ENCODE data around the gene GSTM3.
A peak's percentile ranks its signal among the peaks of the same experiment; 100 is the strongest.

Gene GSTM3

GRCh38 chr1:109740615-109741373 is at the start of gene GSTM3:
TSS of gene GSTM3 (minus strand) at chr1:109741038. CDS start at chr1:109740287, 751 bp downstream.
- DNase-seq, result no peak

- DNase-seq, result no peak
These were observed 49.5 kb upstream of the GSTM3 start for GRCh38 chr1:109790329-109790728.

GRCh38 chr1:109789551-109790180 is 48.8 kb upstream of the GSTM3 start:
- no peak for DNase-seq

GRCh38 chr1:109788695-109789521 is 48.1 kb upstream of the GSTM3 start:
- no peak for DNase-seq

GRCh38 chr1:109787845-109788601 is 47.2 kb upstream of the GSTM3 start:
- DNase-seq, result no peak

- no peak for DNase-seq
These were observed 46.5 kb upstream of the GSTM3 start for GRCh38 chr1:109787211-109787844.

GRCh38 chr1:109786531-109787021 is 45.7 kb upstream of the GSTM3 start:
- DNase-seq, result peak; percentile 18

- no peak for DNase-seq
These were observed 45.3 kb upstream of the GSTM3 start for GRCh38 chr1:109786112-109786480.

GRCh38 chr1:109785446-109786111 is 44.7 kb upstream of the GSTM3 start:
- DNase-seq, result no peak

GRCh38 chr1:109784551-109785252 is 43.9 kb upstream of the GSTM3 start:
- DNase-seq, result no peak

- DNase-seq, result no peak
These were observed 42.6 kb upstream of the GSTM3 start for GRCh38 chr1:109783436-109783835.

GRCh38 chr1:109782927-109783326 is 42.1 kb upstream of the GSTM3 start:
- no peak for DNase-seq

- no peak for DNase-seq
These were observed 41.7 kb upstream of the GSTM3 start for GRCh38 chr1:109782514-109782913.

- DNase-seq, result no peak
These were observed 41.0 kb upstream of the GSTM3 start for GRCh38 chr1:109781806-109782205.

GRCh38 chr1:109780982-109781381 is 40.1 kb upstream of the GSTM3 start:
- DNase-seq, result no peak

GRCh38 chr1:109777980-109778625 is 37.3 kb upstream of the GSTM3 start:
- no peak for DNase-seq

GRCh38 chr1:109777436-109777835 is 36.6 kb upstream of the GSTM3 start:
- no peak for DNase-seq

GRCh38 chr1:109776911-109777310 is 36.1 kb upstream of the GSTM3 start:
- DNase-seq, result peak; percentile 23

GRCh38 chr1:109776206-109776835 is 35.5 kb upstream of the GSTM3 start:
- no peak for DNase-seq

- DNase-seq, result no peak
These were observed 34.6 kb upstream of the GSTM3 start for GRCh38 chr1:109775398-109775797.

Measured in NCI-H187 treated with DMSO at 0.1 percent for 48 hours (cell line).